Neural cell (in vitro differentiated cells): ENCODE results near the gene ZXDC. TPM values are rescaled to one million over a fixed set of nuclear protein-coding genes. Genes with fewer than 3 reads are reported as not detected.

Source experiments
- H2AFZ ChIP-seq: fragments of 200-600, 300-800 bp; sonication (generic), shearing (Covaris generic); 2 replicates; pipeline ENCODE4 v1.6.0; 2014; ENCODE audit warnings: low read depth, mild to moderate bottlenecking, antibody characterized with exemption, low read length, moderate library complexity
- H3F3A ChIP-seq: fragments of 200-600 bp; shearing (Covaris generic); 2 replicates; pipeline ENCODE4 v1.6.1; 2016; ENCODE audit warnings: mild to moderate bottlenecking, moderate library complexity, mixed read lengths, antibody characterized with exemption, low read length; ENCODE audit not compliant: insufficient read depth, poor library complexity, severe bottlenecking
- H3K27ac ChIP-seq: fragments of 200-600, 300-800 bp; sonication (generic), shearing (Covaris generic); 2 replicates; pipeline ENCODE4 v1.5.1; 2014; ENCODE audit warnings: mild to moderate bottlenecking, low read length, moderate library complexity
- H3K27me3 ChIP-seq: fragments of 300-800, 200-600 bp; sonication (generic), shearing (Covaris generic); 2 replicates; pipeline ENCODE4 v1.6.0; 2014; ENCODE audit warnings: mild to moderate bottlenecking, low read depth, low read length, moderate library complexity; ENCODE audit not compliant: insufficient read depth
- H3K36me3 ChIP-seq: fragments of 300-800, 200-600 bp; sonication (generic), shearing (Covaris generic); 2 replicates; pipeline ENCODE4 v1.5.1; 2014; ENCODE audit warnings: mild to moderate bottlenecking, antibody characterized with exemption, low read length, moderate library complexity; ENCODE audit not compliant: insufficient read depth
- H3K4me2 ChIP-seq: fragments of 300-800, 200-600 bp; sonication (generic), shearing (Covaris generic); 2 replicates; pipeline ENCODE4 v1.6.0; 2014; ENCODE audit warnings: mild to moderate bottlenecking, low read length
- H3K4me3 ChIP-seq: fragments of 300-800, 200-600 bp; sonication (generic), shearing (Covaris generic); 2 replicates; pipeline ENCODE4 v1.5.1; 2014; ENCODE audit warnings: mild to moderate bottlenecking, low read length, moderate library complexity
- H3K79me2 ChIP-seq: fragments of 200-600 bp; shearing (Covaris generic); replicated peaks from 2 replicates; pipeline ENCODE4 v1.6.0; 2014; ENCODE audit warnings: mild to moderate bottlenecking, low read length, moderate library complexity; ENCODE audit not compliant: insufficient read depth
- H3K9ac ChIP-seq: fragments of 300-800, 200-600 bp; sonication (generic), shearing (Covaris generic); 2 replicates; pipeline ENCODE4 v1.6.1; 2016; ENCODE audit warnings: mild to moderate bottlenecking, low read length, mixed read lengths
- H3K9me2 ChIP-seq: fragments of 200-600 bp; shearing (Covaris generic); 2 replicates; pipeline ENCODE4 v1.6.1; 2016; ENCODE audit warnings: mild to moderate bottlenecking, low read length, mixed read lengths; ENCODE audit not compliant: insufficient read depth
- H3K9me3 ChIP-seq: fragments of 200-600, 300-800 bp; sonication (generic), shearing (Covaris generic); 2 replicates; pipeline ENCODE4 v1.6.1; 2016; ENCODE audit warnings: mild to moderate bottlenecking, mixed run types, low read length, moderate library complexity, mixed read lengths
- H4K20me1 ChIP-seq: fragments of 200-600 bp; shearing (Covaris generic); 2 replicates; pipeline ENCODE4 v1.6.1; 2016; ENCODE audit warnings: mild to moderate bottlenecking, mixed run types; ENCODE audit not compliant: insufficient read depth
- EP300 ChIP-seq: fragments of 450-650 bp; conservative IDR thresholded peaks from 2 replicates; pipeline ENCODE4 v1.6.1; 2014; ENCODE audit warnings: antibody characterized with exemption, mild to moderate bottlenecking, moderate library complexity; ENCODE audit not compliant: poor library complexity, severe bottlenecking
- EZH2 ChIP-seq: fragments of 200-600, 300-800 bp; shearing (Covaris generic), sonication (generic); IDR thresholded peaks from 2 replicates; pipeline ENCODE4 v1.6.1; 2014; ENCODE audit warnings: antibody characterized with exemption, low read length, borderline replicate concordance, mild to moderate bottlenecking; ENCODE audit not compliant: insufficient read depth, poor library complexity, severe bottlenecking
- MXI1 ChIP-seq: fragments of 450-650 bp; conservative IDR thresholded peaks from 2 replicates; pipeline ENCODE4 v1.6.1; 2014; ENCODE audit warnings: antibody characterized with exemption, mild to moderate bottlenecking; ENCODE audit not compliant: poor library complexity, severe bottlenecking
- POLR2AphosphoS5 ChIP-seq: IDR thresholded peaks from 2 replicates; pipeline ENCODE4 v1.6.1; 2012
- RAD21 ChIP-seq: fragments of 450-650 bp; conservative IDR thresholded peaks from 2 replicates; pipeline ENCODE4 v1.6.1; 2014; ENCODE audit warnings: antibody characterized with exemption, mild to moderate bottlenecking, moderate library complexity
- SMC3 ChIP-seq: fragments of 450-650 bp; conservative IDR thresholded peaks from 2 replicates; pipeline ENCODE4 v1.6.1; 2014; ENCODE audit warnings: antibody characterized with exemption, mild to moderate bottlenecking, moderate library complexity; ENCODE audit not compliant: poor library complexity
- polyA plus RNA-seq: library from polyadenylated mRNA; depleted of rRNA; stranded (reverse); fragments of >200 nt; gene quantifications from 2 replicates; pipeline ENCODE4 v1.2.3, GENCODE V29; 2014
- TF ChIP-seq, protein P1 (sequence below): fragments of 450-650 bp; IDR thresholded peaks from 2 replicates; pipeline ENCODE4 v1.5.1; 2014; ENCODE audit warnings: antibody characterized with exemption, mild to moderate bottlenecking, moderate library complexity; ENCODE audit not compliant: poor library complexity, severe bottlenecking
- TF ChIP-seq, protein P2 (sequence below): IDR thresholded peaks from 2 replicates; pipeline ENCODE4 v1.6.1; 2012; ENCODE audit warnings: borderline replicate concordance

Gene ZXDC
- polyA plus RNA-seq, 1 donor from 2014 or later = 22.2 TPM

DNA sequence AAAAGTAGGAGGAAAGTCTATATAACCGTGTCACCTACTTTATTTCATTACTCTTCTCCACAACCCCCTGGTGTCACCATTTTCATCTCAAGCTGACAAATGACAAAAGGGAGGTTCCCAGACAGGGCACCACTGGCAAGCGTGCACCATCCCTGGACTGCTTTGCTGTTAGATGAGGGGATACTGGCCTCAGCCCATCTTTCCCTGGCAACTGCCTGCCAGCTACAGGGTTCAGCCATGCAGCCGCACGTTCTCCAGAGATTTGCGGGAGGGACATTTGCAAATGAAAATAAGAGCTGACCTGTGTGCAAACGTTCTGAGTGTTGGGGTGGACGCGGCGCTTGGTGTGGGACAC lies 41.2 kb upstream of the ZXDC start:
- Histone ChIP-seq H3K4me2 (no peak overlapping the region), H3K9ac (no peak overlapping the region), H3K9me3 (no peaks in the 10 kb centered on the region), H3F3A (no peaks in the 10 kb centered on the region), H3K9me2 (no peaks in the 10 kb centered on the region), H3K4me3 (no peak overlapping the region), H3K27me3 (no peaks in the 10 kb centered on the region), H4K20me1 (no peaks in the 10 kb centered on the region), H3K36me3 (no peaks in the 10 kb centered on the region), H3K27ac (no peak overlapping the region), H3K79me2 (no peaks in the 10 kb centered on the region), H2AFZ (no peak overlapping the region)
- TF ChIP-seq, protein P1, sequence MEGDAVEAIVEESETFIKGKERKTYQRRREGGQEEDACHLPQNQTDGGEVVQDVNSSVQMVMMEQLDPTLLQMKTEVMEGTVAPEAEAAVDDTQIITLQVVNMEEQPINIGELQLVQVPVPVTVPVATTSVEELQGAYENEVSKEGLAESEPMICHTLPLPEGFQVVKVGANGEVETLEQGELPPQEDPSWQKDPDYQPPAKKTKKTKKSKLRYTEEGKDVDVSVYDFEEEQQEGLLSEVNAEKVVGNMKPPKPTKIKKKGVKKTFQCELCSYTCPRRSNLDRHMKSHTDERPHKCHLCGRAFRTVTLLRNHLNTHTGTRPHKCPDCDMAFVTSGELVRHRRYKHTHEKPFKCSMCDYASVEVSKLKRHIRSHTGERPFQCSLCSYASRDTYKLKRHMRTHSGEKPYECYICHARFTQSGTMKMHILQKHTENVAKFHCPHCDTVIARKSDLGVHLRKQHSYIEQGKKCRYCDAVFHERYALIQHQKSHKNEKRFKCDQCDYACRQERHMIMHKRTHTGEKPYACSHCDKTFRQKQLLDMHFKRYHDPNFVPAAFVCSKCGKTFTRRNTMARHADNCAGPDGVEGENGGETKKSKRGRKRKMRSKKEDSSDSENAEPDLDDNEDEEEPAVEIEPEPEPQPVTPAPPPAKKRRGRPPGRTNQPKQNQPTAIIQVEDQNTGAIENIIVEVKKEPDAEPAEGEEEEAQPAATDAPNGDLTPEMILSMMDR = no peak
- TF ChIP-seq RAD21 (no peak), POLR2AphosphoS5 (no peak), EP300 (no peak), EZH2 (no peak), SMC3 (no peak), MXI1 (no peak)

DNA sequence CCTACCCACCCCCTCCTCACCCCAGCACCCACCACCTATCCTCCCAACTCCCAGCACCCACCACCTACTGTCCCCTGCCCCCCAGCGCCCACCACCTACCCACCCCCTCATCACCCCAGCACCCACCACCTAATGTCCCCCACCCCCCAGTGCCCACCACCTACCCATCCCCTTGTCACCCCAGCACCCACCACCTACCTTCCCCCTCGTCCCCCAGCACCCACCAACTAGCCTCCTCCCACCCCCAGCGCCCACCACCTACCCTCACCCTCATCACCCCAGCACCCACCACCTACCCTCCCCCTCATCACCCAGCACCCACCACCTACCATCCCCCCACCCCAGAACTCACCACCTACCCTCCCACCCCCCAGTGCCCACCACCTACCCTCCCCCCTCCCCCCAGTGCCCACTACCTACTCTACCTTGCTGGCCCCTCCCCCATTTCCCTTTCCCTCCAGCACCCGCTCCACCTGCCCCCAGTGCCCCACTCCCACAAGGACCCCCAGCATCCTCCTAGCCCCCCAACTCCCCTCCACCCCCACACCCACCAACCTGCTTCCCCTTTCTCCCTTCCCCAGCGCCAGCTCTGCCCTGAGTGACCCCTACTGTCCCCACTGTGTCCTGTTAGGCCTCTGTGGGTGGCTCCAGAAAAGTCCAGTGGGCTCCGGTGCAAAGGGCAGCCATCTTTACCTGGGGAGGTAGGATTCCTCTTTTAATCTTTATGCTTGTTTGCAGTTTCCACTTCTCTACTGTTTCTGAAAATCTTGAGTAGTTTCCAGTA lies 40.7 kb upstream of the ZXDC start:
- Histone ChIP-seq H3K9me3 (no peaks in the 10 kb centered on the region), H3K4me3 (no peak overlapping the region), H3K36me3 (no peaks in the 10 kb centered on the region), H3K4me2 (no peak overlapping the region), H3K27me3 (no peaks in the 10 kb centered on the region), H3K9ac (no peak overlapping the region), H3F3A (no peaks in the 10 kb centered on the region), H3K79me2 (no peaks in the 10 kb centered on the region), H2AFZ (no peak overlapping the region), H3K27ac (no peak overlapping the region), H4K20me1 (no peaks in the 10 kb centered on the region), H3K9me2 (no peaks in the 10 kb centered on the region)
- TF ChIP-seq, protein P1 = no peak
- TF ChIP-seq RAD21 = no peak
- TF ChIP-seq EZH2 = no peak

DNA sequence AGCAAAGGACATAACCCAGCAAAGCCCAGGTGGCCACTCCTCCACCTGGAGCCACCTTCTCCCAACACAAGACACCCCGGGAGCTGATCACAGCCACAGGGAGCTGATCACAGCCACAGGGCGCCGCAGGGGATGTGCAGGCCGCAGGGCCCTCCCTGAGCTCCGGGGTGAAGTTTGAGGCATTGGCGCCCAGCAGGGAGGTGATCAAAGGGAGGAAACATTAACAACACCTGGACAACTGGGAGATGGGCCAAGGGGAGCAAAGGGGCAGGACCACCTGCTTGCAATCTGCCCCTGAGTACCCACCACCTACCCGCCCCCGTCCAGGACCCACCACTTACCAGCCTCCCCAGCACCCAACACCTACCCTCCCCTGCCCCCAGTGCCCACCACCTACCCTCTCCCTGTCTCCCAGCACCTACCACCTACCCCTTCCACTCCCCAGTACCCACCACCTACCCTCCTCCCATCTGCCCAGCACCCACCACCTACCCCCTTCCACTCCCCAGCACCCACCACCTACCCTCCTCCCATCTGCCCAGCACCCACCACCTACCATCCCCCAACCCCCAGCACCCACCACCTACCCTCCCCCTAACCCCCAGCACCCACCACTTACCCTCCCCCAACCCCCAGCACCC lies 39.5 kb upstream of the ZXDC start:
- TF ChIP-seq EP300 (no peak), RAD21 (no peak), EZH2 (no peak), MXI1 (no peak), SMC3 (no peak)
- TF ChIP-seq, protein P2, sequence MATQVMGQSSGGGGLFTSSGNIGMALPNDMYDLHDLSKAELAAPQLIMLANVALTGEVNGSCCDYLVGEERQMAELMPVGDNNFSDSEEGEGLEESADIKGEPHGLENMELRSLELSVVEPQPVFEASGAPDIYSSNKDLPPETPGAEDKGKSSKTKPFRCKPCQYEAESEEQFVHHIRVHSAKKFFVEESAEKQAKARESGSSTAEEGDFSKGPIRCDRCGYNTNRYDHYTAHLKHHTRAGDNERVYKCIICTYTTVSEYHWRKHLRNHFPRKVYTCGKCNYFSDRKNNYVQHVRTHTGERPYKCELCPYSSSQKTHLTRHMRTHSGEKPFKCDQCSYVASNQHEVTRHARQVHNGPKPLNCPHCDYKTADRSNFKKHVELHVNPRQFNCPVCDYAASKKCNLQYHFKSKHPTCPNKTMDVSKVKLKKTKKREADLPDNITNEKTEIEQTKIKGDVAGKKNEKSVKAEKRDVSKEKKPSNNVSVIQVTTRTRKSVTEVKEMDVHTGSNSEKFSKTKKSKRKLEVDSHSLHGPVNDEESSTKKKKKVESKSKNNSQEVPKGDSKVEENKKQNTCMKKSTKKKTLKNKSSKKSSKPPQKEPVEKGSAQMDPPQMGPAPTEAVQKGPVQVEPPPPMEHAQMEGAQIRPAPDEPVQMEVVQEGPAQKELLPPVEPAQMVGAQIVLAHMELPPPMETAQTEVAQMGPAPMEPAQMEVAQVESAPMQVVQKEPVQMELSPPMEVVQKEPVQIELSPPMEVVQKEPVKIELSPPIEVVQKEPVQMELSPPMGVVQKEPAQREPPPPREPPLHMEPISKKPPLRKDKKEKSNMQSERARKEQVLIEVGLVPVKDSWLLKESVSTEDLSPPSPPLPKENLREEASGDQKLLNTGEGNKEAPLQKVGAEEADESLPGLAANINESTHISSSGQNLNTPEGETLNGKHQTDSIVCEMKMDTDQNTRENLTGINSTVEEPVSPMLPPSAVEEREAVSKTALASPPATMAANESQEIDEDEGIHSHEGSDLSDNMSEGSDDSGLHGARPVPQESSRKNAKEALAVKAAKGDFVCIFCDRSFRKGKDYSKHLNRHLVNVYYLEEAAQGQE = no peak
- H3K4me3 ChIP-seq = no peak overlapping the region

More for the DNA sequence above, 39.5 kb upstream of the ZXDC start:
- H4K20me1 ChIP-seq = no peaks in the 10 kb centered on the region
- no peaks in the 10 kb centered on the region for H3K27me3 ChIP-seq
- no peaks in the 10 kb centered on the region for H3F3A ChIP-seq
- H3K9ac ChIP-seq = no peak overlapping the region
- no peaks in the 10 kb centered on the region for H3K36me3 ChIP-seq
- no peaks in the 10 kb centered on the region for H3K9me3 ChIP-seq
- H3K4me2 ChIP-seq = no peak overlapping the region
- H3K79me2 ChIP-seq = no peaks in the 10 kb centered on the region
- no peak overlapping the region for H3K27ac ChIP-seq
- H3K9me2 ChIP-seq = no peaks in the 10 kb centered on the region
- no peak overlapping the region for H2AFZ ChIP-seq
